A673 (cell line): ENCODE data around the gene EDA. TPM values are rescaled to one million over a fixed set of nuclear protein-coding genes. Genes with fewer than 3 reads are reported as not detected.

Source experiments
- BruUV-seq: library from RNA; stranded (reverse); fragments of 400-500 nt; replicated peaks from 2 replicates; lab custom pipeline; 2021; lab: Mats Ljungman, UMichigan
- CTCF ChIA-PET: fragments of 300-600 bp; sonication (Branson Sonifier 250); formaldehyde crosslinking; loops from one replicate; lab custom pipeline; 2022; ENCODE audit warnings: antibody characterized with exemption; lab: Charles Lee
- POLR2A ChIA-PET: fragments of 300-600 bp; sonication (Branson Sonifier 250); formaldehyde crosslinking; loops from one replicate; lab custom pipeline; 2022; ENCODE audit warnings: antibody characterized with exemption; ENCODE audit not compliant: low non-redundant PET; lab: Charles Lee
- DNase-seq: peaks from one replicate; pipeline ENCODE4 v3.0.0-alpha.2; 2015; ENCODE audit warnings: low spot score
- H3K27ac ChIP-seq: fragments of 200-600 bp; sonication (generic); 2 replicates; pipeline ENCODE4 v1.5.1; 2016; ENCODE audit warnings: mixed run types, low read depth, mild to moderate bottlenecking, mixed read lengths, antibody characterized with exemption, low read length; ENCODE audit not compliant: poor library complexity, severe bottlenecking
- H3K27me3 ChIP-seq: fragments of 200-600 bp; sonication (generic); replicated peaks from 2 replicates; pipeline ENCODE4 v1.6.1; 2017; ENCODE audit warnings: mixed run types, low read depth, mild to moderate bottlenecking, mixed read lengths, antibody characterized with exemption, low read length; ENCODE audit not compliant: insufficient read depth, poor library complexity
- H3K36me3 ChIP-seq: fragments of 200-600 bp; sonication (generic); 2 replicates; pipeline ENCODE4 v1.6.1; 2016; ENCODE audit warnings: mixed run types, mild to moderate bottlenecking, mixed read lengths, antibody characterized with exemption, low read length; ENCODE audit not compliant: insufficient read depth, poor library complexity, severe bottlenecking
- H3K4me1 ChIP-seq: fragments of 200-600 bp; sonication (generic); 2 replicates; pipeline ENCODE4 v1.6.1; 2017; ENCODE audit warnings: mixed run types, mild to moderate bottlenecking, mixed read lengths, antibody characterized with exemption, low read length; ENCODE audit not compliant: insufficient read depth, poor library complexity, severe bottlenecking
- H3K4me3 ChIP-seq: fragments of 200-600 bp; sonication (generic); 2 replicates; pipeline ENCODE4 v1.5.1; 2016; ENCODE audit warnings: low read depth, mixed run types, mild to moderate bottlenecking, mixed read lengths, low read length; ENCODE audit not compliant: poor library complexity, severe bottlenecking
- H3K9me3 ChIP-seq: fragments of 200-600 bp; sonication (generic); 2 replicates; pipeline ENCODE4 v1.6.1; 2016; ENCODE audit warnings: mixed run types, low read depth, mild to moderate bottlenecking, mixed read lengths, antibody characterized with exemption, low read length; ENCODE audit not compliant: poor library complexity, severe bottlenecking
- EZH2 ChIP-seq: fragments of 200-600 bp; sonication (generic); IDR thresholded peaks from 2 replicates; pipeline ENCODE4 v1.6.1; 2017; ENCODE audit warnings: borderline replicate concordance, low read depth, mild to moderate bottlenecking, mixed read lengths, antibody characterized with exemption, low read length; ENCODE audit not compliant: poor library complexity, severe bottlenecking
- intact Hi-C: fragments of 100-400 bp; cut with micrococcal nuclease; formaldehyde crosslinking; loops from one replicate; pipeline ENCODE4 v1.10.0; 2022; ENCODE audit not compliant: unreplicated experiment
- total RNA-seq: library from RNA; stranded (reverse); gene quantifications from 2 replicates; pipeline ENCODE4 v1.2.3, GENCODE V29; 2021
- TF ChIP-seq, protein P1 (sequence below): fragments of 300-800, 200-600 bp; sonication (generic); conservative IDR thresholded peaks from 2 replicates; pipeline ENCODE4 v1.5.1; 2017; ENCODE audit warnings: low read depth, mild to moderate bottlenecking, antibody characterized with exemption, low read length, moderate library complexity, mixed read lengths

EDA gene
- total RNA-seq, 1 experiment from 2014 or later = 3.3 TPM

DNA sequence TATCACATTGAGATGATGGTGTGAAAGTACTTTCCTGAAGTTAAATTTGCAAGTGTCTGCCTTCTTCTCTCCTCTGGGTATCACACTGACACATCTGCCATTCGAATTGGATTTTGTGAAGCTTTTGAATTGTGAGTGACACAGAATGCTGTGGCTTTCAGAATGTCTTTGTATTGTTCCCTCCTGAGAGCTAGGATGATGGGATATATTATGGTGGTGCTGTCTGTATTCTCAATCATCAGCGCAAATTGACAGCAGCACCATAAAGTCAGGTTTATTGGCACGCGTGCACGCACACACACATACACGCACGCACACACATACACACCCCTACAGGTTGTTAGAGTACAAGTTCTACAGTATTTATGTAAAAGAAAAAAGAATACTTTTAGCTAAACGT, 290.5 kb downstream of the EDA start:
- H3K4me3 ChIP-seq = no peak overlapping the region
- TF ChIP-seq, protein P1, sequence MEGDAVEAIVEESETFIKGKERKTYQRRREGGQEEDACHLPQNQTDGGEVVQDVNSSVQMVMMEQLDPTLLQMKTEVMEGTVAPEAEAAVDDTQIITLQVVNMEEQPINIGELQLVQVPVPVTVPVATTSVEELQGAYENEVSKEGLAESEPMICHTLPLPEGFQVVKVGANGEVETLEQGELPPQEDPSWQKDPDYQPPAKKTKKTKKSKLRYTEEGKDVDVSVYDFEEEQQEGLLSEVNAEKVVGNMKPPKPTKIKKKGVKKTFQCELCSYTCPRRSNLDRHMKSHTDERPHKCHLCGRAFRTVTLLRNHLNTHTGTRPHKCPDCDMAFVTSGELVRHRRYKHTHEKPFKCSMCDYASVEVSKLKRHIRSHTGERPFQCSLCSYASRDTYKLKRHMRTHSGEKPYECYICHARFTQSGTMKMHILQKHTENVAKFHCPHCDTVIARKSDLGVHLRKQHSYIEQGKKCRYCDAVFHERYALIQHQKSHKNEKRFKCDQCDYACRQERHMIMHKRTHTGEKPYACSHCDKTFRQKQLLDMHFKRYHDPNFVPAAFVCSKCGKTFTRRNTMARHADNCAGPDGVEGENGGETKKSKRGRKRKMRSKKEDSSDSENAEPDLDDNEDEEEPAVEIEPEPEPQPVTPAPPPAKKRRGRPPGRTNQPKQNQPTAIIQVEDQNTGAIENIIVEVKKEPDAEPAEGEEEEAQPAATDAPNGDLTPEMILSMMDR = no peak
- TF ChIP-seq EZH2 = no peak
- intact Hi-C loops = no loop called here
- BruUV-seq = no TSS peak
- DNase-seq = no peak
- no peaks in the 10 kb centered on the region for H3K27me3 ChIP-seq
- CTCF ChIA-PET = no interaction called here
- POLR2A ChIA-PET = no interaction called here
- no peak overlapping the region for H3K27ac ChIP-seq
- no peaks in the 10 kb centered on the region for H3K4me1 ChIP-seq
- no peaks in the 10 kb centered on the region for H3K36me3 ChIP-seq
- H3K9me3 ChIP-seq = no peaks in the 10 kb centered on the region

DNA sequence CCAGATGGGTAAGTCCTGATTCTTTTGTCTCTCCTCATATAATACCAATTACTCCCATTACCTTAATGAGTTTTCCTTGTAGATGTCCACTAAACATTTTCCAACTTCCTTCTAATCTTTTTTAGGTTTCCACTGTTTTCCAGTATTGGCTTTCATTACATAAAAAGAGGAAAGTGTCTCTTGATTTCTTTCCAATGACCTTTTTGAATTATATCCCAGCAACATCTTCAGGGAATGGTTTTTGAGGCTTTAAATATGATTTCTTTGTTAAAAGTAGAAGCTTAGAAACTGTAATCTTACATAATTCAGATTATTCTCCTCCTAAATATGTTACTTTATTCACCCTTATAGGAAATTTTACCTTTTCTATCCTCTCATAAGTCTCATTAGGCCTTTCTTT, 298.9 kb downstream of the EDA start:
- no peaks in the 10 kb centered on the region for H3K9me3 ChIP-seq
- CTCF ChIA-PET = no interaction called here
- no peaks in the 10 kb centered on the region for H3K27me3 ChIP-seq
- H3K36me3 ChIP-seq = no peaks in the 10 kb centered on the region
- no peak overlapping the region for H3K27ac ChIP-seq
- intact Hi-C loops = no loop called here
- BruUV-seq = no TSS peak
- DNase-seq = no peak
- TF ChIP-seq EZH2 = no peak
- TF ChIP-seq, protein P1 = no peak
- H3K4me1 ChIP-seq = no peaks in the 10 kb centered on the region
- POLR2A ChIA-PET = no interaction called here
- no peak overlapping the region for H3K4me3 ChIP-seq

DNA sequence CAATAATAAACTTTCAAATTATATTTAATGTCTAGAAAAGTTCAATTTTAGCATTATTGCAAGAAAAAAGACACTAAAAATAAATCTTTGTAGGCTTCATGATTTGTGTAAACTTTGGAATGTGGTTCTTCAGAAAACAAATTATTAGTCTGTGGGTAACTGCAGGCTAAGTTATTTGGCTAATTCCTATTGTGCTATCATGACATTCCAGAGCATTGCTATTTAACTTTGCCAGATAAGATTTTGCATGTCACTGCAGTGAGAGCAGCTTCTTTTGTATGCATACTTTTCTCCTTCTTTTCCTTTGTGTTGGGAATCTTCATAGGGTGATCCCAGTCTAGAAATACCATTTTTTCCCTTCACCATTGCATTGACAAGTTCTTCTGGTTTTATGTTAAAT, 303.8 kb downstream of the EDA start:
- DNase-seq = no peak
- Histone ChIP-seq H3K27ac (no peak overlapping the region), H3K36me3 (no peaks in the 10 kb centered on the region), H3K27me3 (no peaks in the 10 kb centered on the region), H3K4me1 (no peaks in the 10 kb centered on the region), H3K9me3 (no peaks in the 10 kb centered on the region), H3K4me3 (no peak overlapping the region)
- no TSS peak for BruUV-seq
- intact Hi-C loops = no loop called here
- no peak for TF ChIP-seq EZH2
- TF ChIP-seq, protein P1 = no peak
- CTCF ChIA-PET = no interaction called here
- POLR2A ChIA-PET = no interaction called here
